ENCODE data around the gene SLC8A3.
A peak's percentile ranks its signal among the peaks of the same experiment; 100 is the strongest.

SLC8A3 gene

DNA sequence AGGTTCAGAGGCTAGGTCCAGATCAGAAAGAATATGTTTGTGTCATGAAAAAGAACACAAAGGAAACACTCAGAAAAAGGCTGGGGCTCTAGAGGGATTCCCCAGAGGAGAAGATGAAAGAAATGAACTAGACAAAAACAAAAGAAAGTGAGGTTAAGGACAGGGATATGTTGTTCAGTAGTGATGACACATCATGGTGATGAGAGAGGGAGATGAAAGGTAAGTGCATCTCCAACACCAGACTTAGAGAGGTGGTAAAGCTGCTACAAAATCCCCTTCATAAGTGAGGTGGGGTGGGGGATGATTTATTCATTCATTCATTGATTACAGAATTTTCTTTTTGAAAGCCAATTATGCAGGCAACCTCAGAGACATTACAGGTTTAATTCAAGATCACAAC, 19.6 kb upstream of the SLC8A3 start:
- H3K4me3 ChIP-seq (ENCODE audit: low read length), result no peak overlapping the region
- TF ChIP-seq CTCF (IDR thresholded peaks at IDR 0.05; ENCODE audit: insufficient read depth, low read depth, low read length, missing control alignments), result no peak
- DNase-seq (ENCODE audit: low read depth), result no peak

- no peak for TF ChIP-seq CTCF (IDR thresholded peaks at IDR 0.05; ENCODE audit: insufficient read depth, low read depth, low read length, missing control alignments)
- no peak overlapping the region for H3K4me3 ChIP-seq (ENCODE audit: low read length)
- no peak for DNase-seq (ENCODE audit: low read depth)
Measured at GRCh38 chr14:70203686-70204085, 14.9 kb upstream of the SLC8A3 start.

DNA sequence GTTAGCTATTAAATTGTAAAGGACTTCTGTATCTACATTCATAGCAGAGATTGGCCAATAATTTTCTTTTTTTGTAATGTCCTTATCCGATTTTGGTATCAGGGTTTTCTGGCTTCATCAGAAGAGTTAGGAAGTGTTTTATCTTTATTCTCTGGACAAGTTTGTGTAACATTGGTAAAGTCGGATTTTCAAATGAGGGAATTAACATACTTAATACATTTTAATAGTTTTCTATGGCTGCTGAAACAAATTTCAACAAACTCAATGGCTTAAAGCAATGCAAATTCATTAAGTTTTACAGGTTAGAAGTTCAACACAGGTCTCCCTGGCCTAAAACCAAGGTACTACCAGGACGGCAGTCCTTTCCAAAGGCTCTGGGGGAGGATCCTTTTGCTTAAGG, 13.2 kb upstream of the SLC8A3 start:
- no peak for DNase-seq (ENCODE audit: low read depth)
- H3K4me3 ChIP-seq (ENCODE audit: low read length), result no peak overlapping the region
- no peak for TF ChIP-seq CTCF (IDR thresholded peaks at IDR 0.05; ENCODE audit: insufficient read depth, low read depth, low read length, missing control alignments)

GRCh38 chr14:70193396-70193795, 4.6 kb upstream of the SLC8A3 start:
- no peak for DNase-seq (ENCODE audit: low read depth)
- H3K4me3 ChIP-seq (ENCODE audit: low read length), result no peak overlapping the region
- TF ChIP-seq CTCF (IDR thresholded peaks at IDR 0.05; ENCODE audit: insufficient read depth, low read depth, low read length, missing control alignments), result no peak

DNA sequence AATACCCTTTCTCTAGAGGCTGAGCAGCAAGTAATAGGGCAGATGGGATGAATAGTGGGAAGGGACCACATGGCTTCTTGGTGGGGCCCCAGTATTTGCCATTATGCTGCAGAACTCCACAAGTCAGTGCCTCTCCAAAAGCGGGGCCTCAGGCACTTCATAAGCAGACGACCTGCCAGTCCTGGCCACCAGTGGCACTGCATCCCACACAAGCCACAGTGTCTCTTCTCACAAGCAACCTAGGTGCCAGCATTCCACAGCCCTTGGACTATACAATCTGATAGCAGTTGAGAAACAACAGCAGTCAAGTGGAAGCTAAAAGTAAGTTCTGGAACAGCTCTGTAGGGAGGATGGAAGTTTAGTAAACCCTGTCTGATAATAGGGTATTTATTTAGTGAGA, 4.2 kb upstream of the SLC8A3 start:
- TF ChIP-seq CTCF (IDR thresholded peaks at IDR 0.05; ENCODE audit: insufficient read depth, low read depth, low read length, missing control alignments), result no peak
- no peak overlapping the region for H3K4me3 ChIP-seq (ENCODE audit: low read length)
- no peak for DNase-seq (ENCODE audit: low read depth)

DNA sequence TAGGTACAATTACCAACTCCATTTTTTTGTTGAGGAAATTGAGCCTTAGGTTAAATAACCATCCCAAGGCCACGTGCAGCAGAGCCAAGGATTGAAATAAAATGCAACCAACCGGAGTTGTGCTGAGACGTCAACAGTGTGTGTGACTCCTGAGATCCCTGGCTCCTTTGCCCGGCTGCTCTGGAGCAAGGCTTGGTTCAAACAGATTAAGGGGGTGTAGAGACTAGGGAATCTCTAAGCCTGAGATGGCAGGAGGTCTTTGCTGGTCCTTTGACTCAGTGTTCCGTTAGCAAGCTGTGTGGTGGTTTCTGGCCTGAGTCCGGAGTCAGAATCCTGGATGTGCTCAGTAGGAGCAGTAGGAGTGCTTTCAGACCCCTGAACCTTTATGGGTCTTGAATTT, 1.4 kb upstream of the SLC8A3 start:
- no peak for TF ChIP-seq CTCF (IDR thresholded peaks at IDR 0.05; ENCODE audit: insufficient read depth, low read depth, low read length, missing control alignments)
- no peak overlapping the region for H3K4me3 ChIP-seq (ENCODE audit: low read length)
- no peak for DNase-seq (ENCODE audit: low read depth)

GRCh38 chr14:70189456-70190077, 816 bp upstream of the SLC8A3 start:
- no peak for TF ChIP-seq CTCF (IDR thresholded peaks at IDR 0.05; ENCODE audit: insufficient read depth, low read depth, low read length, missing control alignments)
- DNase-seq (ENCODE audit: low read depth), result no peak
- peak overlapping the region; percentile 38 for H3K4me3 ChIP-seq (ENCODE audit: low read length)
